Measurements from ENCODE around the gene DPYSL5. TPM values are rescaled to one million over a fixed set of nuclear protein-coding genes. Genes with fewer than 3 reads are reported as not detected.

The DPYSL5 gene
- total and polyA plus RNA-seq, 2 of the 8 experiments (the other 6 are each of a cell fraction or from before 2014, with no cell fraction given): 11.9 to 16.4 TPM

GRCh38 chr2:26991717-26992116, 143.8 kb downstream of the DPYSL5 start:
- Histone ChIP-seq H2BK15ac (ENCODE audit: low read length) (no peak overlapping the region), H2BK5ac (ENCODE audit: low read depth, low read length) (no peak overlapping the region), H3K36me3 (ENCODE audit: control insufficient read depth in 2 of 4, insufficient read depth in 4 of 4, low read length in 3 of 4) (no peaks in the 10 kb centered on the region), H3K27ac (ENCODE audit: low read depth, low read length) (no peak overlapping the region), H3K23me2 (ENCODE audit: low read depth, low read length) (no peaks in the 10 kb centered on the region; the same call in 1 of the 2 replicates), H3K4me2 (ENCODE audit: insufficient read depth in 1 of 2, low read depth in 2 of 2, low read length in 2 of 2) (no peak overlapping the region), H3K4me1 (replicated peaks in 1 of 4; ENCODE audit: control insufficient read depth in 3 of 4, insufficient read depth in 4 of 4, low read length in 3 of 4) (no peaks in the 10 kb centered on the region), H3K23ac (ENCODE audit: insufficient read length) (no peak overlapping the region), H4K91ac (replicated peaks; ENCODE audit: insufficient read length, low read length) (no peak overlapping the region), H3K79me1 (ENCODE audit: low read depth, low read length) (no peaks in the 10 kb centered on the region), H3K4me3 (ENCODE audit: extremely low read depth in 1 of 4, insufficient read depth in 2 of 4, low read depth in 3 of 4, low read length in 4 of 4) (no peak overlapping the region), H4K5ac (ENCODE audit: insufficient read length, low read depth, low read length) (no peak overlapping the region), H3K56ac (replicated peaks; ENCODE audit: insufficient read length, low read depth, low read length) (no peak overlapping the region), H3K14ac (ENCODE audit: insufficient read length) (no peak overlapping the region), H3K18ac (ENCODE audit: extremely low read depth, low read length) (no peak overlapping the region), H3K9me3 (ENCODE audit: insufficient read depth in 2 of 2, low read depth in 1 of 2, low read length in 1 of 2) (no peaks in the 10 kb centered on the region), H4K8ac (ENCODE audit: extremely low read depth, insufficient read depth, low read length) (no peak overlapping the region), H3K4ac (replicated peaks; ENCODE audit: insufficient read length, low read depth, low read length) (no peak overlapping the region), H4K20me1 (replicated peaks in 1 of 2; ENCODE audit: control insufficient read depth in 1 of 2, insufficient read depth in 2 of 2, low read length in 2 of 2) (no peaks in the 10 kb centered on the region), H2AFZ (ENCODE audit: low read length) (no peak overlapping the region), H3K27me3 (replicated peaks in 1 of 4; ENCODE audit: control insufficient read depth in 3 of 4, extremely low read depth in 1 of 4, insufficient read depth in 3 of 4, low read length in 3 of 4) (no peaks in the 10 kb centered on the region), H2BK120ac (replicated peaks; ENCODE audit: low read depth, low read length) (no peak overlapping the region), H2BK12ac (ENCODE audit: low read depth, low read length) (no peak overlapping the region), H3K9ac (replicated peaks in 1 of 4; ENCODE audit: extremely low read depth in 1 of 4, low read depth in 3 of 4, low read length in 3 of 4) (no peak overlapping the region), H3K79me2 (ENCODE audit: control insufficient read depth in 1 of 2, insufficient read depth in 2 of 2, low read length in 2 of 2) (no peaks in the 10 kb centered on the region), H2BK20ac (ENCODE audit: low read length) (no peak overlapping the region), H2AK5ac (ENCODE audit: low read depth, low read length) (no peak overlapping the region)
- ChIA-PET POLR2A (ENCODE audit: partially characterized antibody) (no interaction called here), CTCF (ENCODE audit: partially characterized antibody) (no interaction called here)
- 88% methylated on average over 5 of the region's 5 CpGs; no CpG with 5 or more reads in 1 of the 2 experiments for WGBS, 2 experiments (ENCODE audit: extremely low coverage in 1 of 2, insufficient coverage in 1 of 2, insufficient read length in 1 of 2, insufficient replicate concordance in 2 of 2, low coverage in 1 of 2, low lambda C conversion rate in 2 of 2, missing lambda C conversion rate in 1 of 2)
- TF ChIP-seq ATF2 (IDR thresholded peaks at IDR 0.05; ENCODE audit: low read length) (no peak), KDM1A (IDR thresholded peaks at IDR 0.05; ENCODE audit: borderline replicate concordance, low read length) (no peak), GTF2F1 (IDR thresholded peaks at IDR 0.05; ENCODE audit: borderline replicate concordance, low read depth, low read length) (no peak), RAD21 (IDR thresholded peaks at IDR 0.05 in 1 of 2, conservative IDR thresholded peaks at IDR 0.05 in 1 of 2; ENCODE audit: low read depth in 2 of 2, low read length in 2 of 2) (no peak), ASH2L (IDR thresholded peaks at IDR 0.05; ENCODE audit: low read length) (no peak), SP4 (IDR thresholded peaks at IDR 0.05; ENCODE audit: low read length) (no peak), BACH1 (IDR thresholded peaks at IDR 0.05; ENCODE audit: low read length) (no peak), TEAD4 (IDR thresholded peaks at IDR 0.05; ENCODE audit: low read depth, low read length) (no peak)
- FAIRE-seq (no peak), DNase-seq (ENCODE audit: low read depth in 1 of 2, low spot score in 2 of 2) (no peak)
